A549 (cell line): Measurements from ENCODE around the gene SELENOT. TPM values are rescaled to one million over a fixed set of nuclear protein-coding genes. Genes with fewer than 3 reads are reported as not detected.
A peak's percentile ranks its signal among the peaks of the same experiment; 100 is the strongest.

Experiments
- ATAC-seq, 2 experiments: fragments of 200-7000 bp in 1 of 2; fragments of >200 bp in 1 of 2; cut with Nextera tagmentation in 1 of 2; cut with Tn5 transposase in 1 of 2; 3 replicates each; pipeline versions ENCODE4 v1.8.0 to v1.9.1; 2018 to 2020; ENCODE audit warnings: mild to moderate bottlenecking in 1 of 2, moderate library complexity in 1 of 2
- CTCF ChIA-PET: fragments of 300-600 bp; sonication (Branson Sonifier 250); formaldehyde crosslinking; extraction: SDS; loops from one replicate; lab custom pipeline; 2021; ENCODE audit warnings: antibody characterized with exemption, inconsistent platforms; lab: Yijun Ruan, JAX
- POLR2A ChIA-PET: fragments of 350-600 bp; formaldehyde crosslinking; extraction: SDS; loops from one replicate; lab custom pipeline; 2021; ENCODE audit warnings: antibody characterized with exemption, inconsistent platforms; lab: Yijun Ruan, JAX
- DNase-seq, 2 experiments: peaks; one replicate each; pipeline versions ENCODE4 v3.0.0 to v3.0.0-alpha.2; 2011 to 2016; ENCODE audit warnings: low read depth in 1 of 2, low spot score in 1 of 2
- FAIRE-seq: peaks from 2 replicates; lab custom pipeline; 2011; peaks lifted over from hg19 to GRCh38; lab: Jason Lieb, UNC
- H3K27ac ChIP-seq, 2 experiments: fragments of >200 bp; sonication (Bioruptor Twin); formaldehyde crosslinking; 3 replicates each; pipeline ENCODE4 v1.5.1; 2016 to 2017
- H3K4me1 ChIP-seq: fragments of >200 bp; sonication (Bioruptor Twin); formaldehyde crosslinking; 3 replicates; pipeline ENCODE4 v1.6.1; 2016
- H3K4me2 ChIP-seq: fragments of >200 bp; sonication (Bioruptor Twin); formaldehyde crosslinking; 3 replicates; pipeline ENCODE4 v1.6.1; 2016
- H3K4me3 ChIP-seq: fragments of >200 bp; sonication (Bioruptor Twin); formaldehyde crosslinking; 3 replicates; pipeline ENCODE4 v1.5.1; 2016
- H3K9me3 ChIP-seq: fragments of >200 bp; sonication (Bioruptor Twin); formaldehyde crosslinking; 3 replicates; pipeline ENCODE4 v1.6.1; 2016
- BCL3 ChIP-seq: fragments of >200 bp; sonication (Bioruptor Twin); formaldehyde crosslinking; IDR thresholded peaks from 3 replicates; pipeline ENCODE4 v1.6.1; 2016
- CEBPB ChIP-seq, 2 experiments: fragments of >200 bp in 1 of 2; sonication (Bioruptor Twin) in 1 of 2; formaldehyde crosslinking in 1 of 2; IDR thresholded peaks; 2 replicates each; pipeline ENCODE4 v1.6.1; 2012 to 2016
- E2F6 ChIP-seq: IDR thresholded peaks from 2 replicates; pipeline ENCODE4 v1.6.1; 2012; ENCODE audit warnings: low read depth, borderline replicate concordance
- EHF ChIP-seq: fragments of 250-450 bp; sonication (Bioruptor Pico); IDR thresholded peaks from 2 replicates; pipeline ENCODE4 v1.5.0; 2020; ENCODE audit warnings: mild to moderate bottlenecking
- EP300 ChIP-seq, 2 experiments: fragments of >200 bp; sonication (Bioruptor Twin); formaldehyde crosslinking; IDR thresholded peaks; 2 replicates in 1 of 2; 3 replicates in 1 of 2; pipeline ENCODE4 v1.6.1; 2016 to 2017
- GATA3 ChIP-seq: IDR thresholded peaks from 2 replicates; pipeline ENCODE4 v1.6.1; 2012; ENCODE audit warnings: borderline replicate concordance
- HDAC2 ChIP-seq: fragments of 200-600 bp; sonication (generic); IDR thresholded peaks from 2 replicates; pipeline ENCODE4 v1.6.1; 2016
- HEYL ChIP-seq: fragments of 250-450 bp; sonication (Bioruptor Pico); IDR thresholded peaks from 2 replicates; pipeline ENCODE4 v1.8.0; 2021; ENCODE audit warnings: mild to moderate bottlenecking, moderate library complexity
- MAFK ChIP-seq: fragments of 450-650 bp; IDR thresholded peaks from 2 replicates; pipeline ENCODE4 v1.6.1; 2014; ENCODE audit not compliant: partially characterized antibody
- NFE2L2 ChIP-seq: fragments of 150-350 bp; conservative IDR thresholded peaks from 2 replicates; pipeline ENCODE4 v1.6.1; 2014; ENCODE audit warnings: low read length
- NPAS2 ChIP-seq: fragments of 250-450 bp; sonication (Bioruptor Pico); IDR thresholded peaks from 2 replicates; pipeline ENCODE4 v1.8.0; 2022; ENCODE audit warnings: mild to moderate bottlenecking, moderate library complexity, borderline replicate concordance
- NR3C1 ChIP-seq: fragments of >200 bp; sonication (Bioruptor Twin); formaldehyde crosslinking; IDR thresholded peaks from 3 replicates; pipeline ENCODE4 v1.6.1; 2017
- POLR2A ChIP-seq: IDR thresholded peaks from 2 replicates; pipeline ENCODE4 v1.6.1; 2012; ENCODE audit warnings: mild to moderate bottlenecking, low read length
- POLR2AphosphoS2 ChIP-seq: conservative IDR thresholded peaks from 2 replicates; pipeline ENCODE4 v1.6.1; 2012; ENCODE audit warnings: low read length, improper control_type of control experiment, inconsistent platforms
- RAD21 ChIP-seq, 2 experiments: fragments of >200 bp in 1 of 2; sonication (Bioruptor Twin) in 1 of 2; formaldehyde crosslinking in 1 of 2; IDR thresholded peaks in 1 of 2; conservative IDR thresholded peaks in 1 of 2; 2 replicates in 1 of 2; 3 replicates in 1 of 2; pipeline ENCODE4 v1.6.1; 2012 to 2018; ENCODE audit warnings: inconsistent platforms in 1 of 2
- RNF2 ChIP-seq: fragments of 200-600 bp; sonication (generic); IDR thresholded peaks from 2 replicates; pipeline ENCODE4 v1.6.1; 2016; ENCODE audit warnings: low read depth, mild to moderate bottlenecking, antibody characterized with exemption, moderate library complexity, borderline replicate concordance
- ZC3H11A ChIP-seq: fragments of 450-650 bp; IDR thresholded peaks from 2 replicates; pipeline ENCODE4 v1.6.1; 2014; ENCODE audit warnings: antibody characterized with exemption, mild to moderate bottlenecking
- ZFP36 ChIP-seq: fragments of 450-650 bp; IDR thresholded peaks from 2 replicates; pipeline ENCODE4 v1.6.1; 2014; ENCODE audit warnings: borderline replicate concordance; ENCODE audit not compliant: partially characterized antibody
- WGBS: methylation state at CpG from one replicate; pipeline ENCODE4 v1.1.6; 2017; ENCODE audit errors: missing lambda C conversion rate; 5-methylcytosine and 5-hydroxymethylcytosine counted together
- polyA plus RNA-seq, 4 experiments: library from polyadenylated mRNA; depleted of rRNA in 3 of 4; stranded (reverse); fragments of >200 nt; fragmentation: RNase III in 1 of 4; extraction: RNeasy Plus Mini Kit Qiagen cat#74134 plus additional on column Dnase treatment in 1 of 4; gene quantifications; 2 replicates in 3 of 4; 3 replicates in 1 of 4; pipeline ENCODE4 v1.2.3, GENCODE V29; 2011 to 2017
- TF ChIP-seq, protein P1 (sequence below): fragments of >200 bp; sonication (Bioruptor Twin); formaldehyde crosslinking; IDR thresholded peaks from 2 replicates; pipeline ENCODE4 v1.6.1; 2016
- TF ChIP-seq, protein P2 (sequence below): fragments of 450-650 bp; IDR thresholded peaks from 2 replicates; pipeline ENCODE4 v1.6.1; 2014; ENCODE audit warnings: antibody characterized with exemption
- TF ChIP-seq, protein P3 (sequence below): fragments of 250-450 bp; sonication (Bioruptor Pico); IDR thresholded peaks from 2 replicates; pipeline ENCODE4 v1.5.0; 2020; ENCODE audit warnings: low read depth, mild to moderate bottlenecking, moderate library complexity

Gene SELENOT
- polyA plus RNA-seq, 2 of the 4 experiments (the other 2 are of a cell fraction): 100 to 536 TPM

- ChIA-PET CTCF (no interaction called here), POLR2A (no interaction called here)
- ATAC-seq: no peak
- H3K4me3 ChIP-seq: no peak overlapping the region
- TF ChIP-seq MAFK (peak; percentile 81), GATA3 (no peak)
- TF ChIP-seq, all 56 proteins: peak for 1
- H3K27ac ChIP-seq: no peak overlapping the region
- DNase-seq (no peak), FAIRE-seq (no peak)
- H3K9me3 ChIP-seq: no peaks in the 10 kb centered on the region
- H3K4me1 ChIP-seq: peaks cover 7% of the 10 kb centered on the region; the same call in 2 of the 3 replicates
- WGBS: 88% methylated on average over 2 of the region's 2 CpGs
- H3K4me2 ChIP-seq: no peak overlapping the region
Measured at GRCh38 chr3:150613034-150613433, 9.9 kb downstream of the SELENOT start.

GRCh38 chr3:150613709-150614480 is 10.8 kb downstream of the SELENOT start:
- ChIA-PET POLR2A (no interaction called here), CTCF (no interaction called here)
- 92% methylated on average over 2 of the region's 2 CpGs for WGBS
- H3K9me3 ChIP-seq: no peaks in the 10 kb centered on the region
- peaks cover 7% of the 10 kb centered on the region; the same call in 2 of the 3 replicates for H3K4me1 ChIP-seq
- no peak overlapping the region for H3K27ac ChIP-seq
- FAIRE-seq: no peak
- DNase-seq: no peak
- H3K4me2 ChIP-seq: no peak overlapping the region
- no peak overlapping the region for H3K4me3 ChIP-seq
- TF ChIP-seq BCL3: no peak
- TF ChIP-seq ZFP36: no peak
- TF ChIP-seq, protein P1, sequence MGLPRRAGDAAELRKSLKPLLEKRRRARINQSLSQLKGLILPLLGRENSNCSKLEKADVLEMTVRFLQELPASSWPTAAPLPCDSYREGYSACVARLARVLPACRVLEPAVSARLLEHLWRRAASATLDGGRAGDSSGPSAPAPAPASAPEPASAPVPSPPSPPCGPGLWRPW: no peak
- TF ChIP-seq, protein P2, sequence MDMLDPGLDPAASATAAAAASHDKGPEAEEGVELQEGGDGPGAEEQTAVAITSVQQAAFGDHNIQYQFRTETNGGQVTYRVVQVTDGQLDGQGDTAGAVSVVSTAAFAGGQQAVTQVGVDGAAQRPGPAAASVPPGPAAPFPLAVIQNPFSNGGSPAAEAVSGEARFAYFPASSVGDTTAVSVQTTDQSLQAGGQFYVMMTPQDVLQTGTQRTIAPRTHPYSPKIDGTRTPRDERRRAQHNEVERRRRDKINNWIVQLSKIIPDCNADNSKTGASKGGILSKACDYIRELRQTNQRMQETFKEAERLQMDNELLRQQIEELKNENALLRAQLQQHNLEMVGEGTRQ: no peak
- no peak for TF ChIP-seq NFE2L2
- TF ChIP-seq HDAC2: no peak
- TF ChIP-seq POLR2A: no peak
- no peak for TF ChIP-seq CEBPB (IDR thresholded peaks at IDR 0.05)
- TF ChIP-seq RAD21 (conservative IDR thresholded peaks at IDR 0.05 in 1 of 2, IDR thresholded peaks at IDR 0.05 in 1 of 2): no peak
- TF ChIP-seq NR3C1: no peak
- TF ChIP-seq E2F6: no peak
- TF ChIP-seq EP300 (IDR thresholded peaks at IDR 0.05): no peak
- no peak for TF ChIP-seq EHF (CRISPR knock-in tag)
- TF ChIP-seq NPAS2: no peak
- TF ChIP-seq HEYL (CRISPR knock-in tag): no peak
- TF ChIP-seq RNF2: no peak
- no peak for TF ChIP-seq POLR2AphosphoS2
- TF ChIP-seq, protein P3, sequence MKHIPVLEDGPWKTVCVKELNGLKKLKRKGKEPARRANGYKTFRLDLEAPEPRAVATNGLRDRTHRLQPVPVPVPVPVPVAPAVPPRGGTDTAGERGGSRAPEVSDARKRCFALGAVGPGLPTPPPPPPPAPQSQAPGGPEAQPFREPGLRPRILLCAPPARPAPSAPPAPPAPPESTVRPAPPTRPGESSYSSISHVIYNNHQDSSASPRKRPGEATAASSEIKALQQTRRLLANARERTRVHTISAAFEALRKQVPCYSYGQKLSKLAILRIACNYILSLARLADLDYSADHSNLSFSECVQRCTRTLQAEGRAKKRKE (CRISPR knock-in tag): no peak
- no peak for TF ChIP-seq ZC3H11A
- ATAC-seq: no peak
